HG02623 (cell line): Measurements from ENCODE around the gene TPK1.
"Not testable (repeated sequence)": the region's sequence is repeated elsewhere in the genome, so short reads cannot be mapped to it uniquely, and the experiment has no call there.

Experiments
- ATAC-seq: cut with Tn5 transposase; IDR thresholded peaks from one replicate; pipeline ENCODE4 v1.9.1; 2021; ENCODE audit warnings: moderate library complexity; ENCODE audit not compliant: unreplicated experiment

TPK1 gene

DNA sequence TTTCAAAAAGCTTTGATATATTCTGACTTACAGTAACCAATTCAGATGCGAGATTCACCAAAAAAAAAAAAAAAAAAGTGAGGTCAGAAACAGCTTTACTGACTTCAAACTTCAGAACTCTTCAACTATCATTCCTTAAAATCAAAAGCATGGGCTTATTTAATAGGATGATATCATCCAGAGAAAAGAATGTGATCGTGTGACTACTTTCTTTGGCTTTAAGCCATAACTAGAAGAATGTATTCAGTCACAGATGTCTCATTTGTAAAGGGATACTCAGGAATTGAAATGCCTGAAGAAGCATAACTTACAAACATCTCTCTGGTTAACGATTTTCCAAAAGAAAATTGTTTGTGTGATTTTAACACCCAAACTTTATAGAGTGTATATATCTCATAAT, 11.5 kb downstream of the TPK1 start:
- ATAC-seq = no peak

DNA sequence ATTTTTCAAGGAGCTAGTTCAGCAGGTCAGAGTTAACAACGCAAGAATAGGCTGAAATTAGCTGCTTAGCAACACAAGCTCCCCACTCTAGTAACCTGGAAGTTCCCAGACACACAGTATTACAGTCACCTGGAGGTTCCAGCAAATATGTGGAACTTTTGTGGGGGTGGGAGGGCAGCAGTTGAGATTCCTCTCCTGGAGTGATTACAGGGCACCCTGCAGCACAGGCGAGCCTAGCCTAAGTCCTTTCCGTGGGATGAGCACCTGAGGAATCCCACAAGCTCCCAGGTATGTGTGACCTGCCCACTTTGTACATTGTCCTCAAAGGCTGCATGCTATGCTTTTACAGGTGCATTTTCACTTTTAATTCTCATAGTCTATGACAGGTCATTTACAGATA, 13.6 kb downstream of the TPK1 start:
- ATAC-seq = no peak

DNA sequence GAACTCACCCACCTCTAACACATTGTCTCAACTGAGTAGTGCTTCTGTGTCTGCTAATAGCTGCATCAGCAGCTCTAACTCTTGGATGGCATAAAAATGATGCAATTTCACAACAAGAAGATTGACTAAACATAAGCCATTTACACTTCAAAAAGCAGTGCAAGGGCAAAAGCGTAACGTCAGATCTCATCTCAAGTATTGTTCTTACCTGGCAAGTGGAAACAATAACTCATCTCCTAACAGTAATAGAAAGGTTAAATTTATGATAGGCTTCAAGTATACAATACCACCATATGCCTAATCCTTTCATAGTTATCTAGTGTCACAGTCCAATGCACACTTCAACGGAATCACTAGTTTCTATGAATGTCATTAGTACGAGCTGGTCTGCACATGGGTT, 14.8 kb downstream of the TPK1 start:
- ATAC-seq = peak; percentile 38

DNA sequence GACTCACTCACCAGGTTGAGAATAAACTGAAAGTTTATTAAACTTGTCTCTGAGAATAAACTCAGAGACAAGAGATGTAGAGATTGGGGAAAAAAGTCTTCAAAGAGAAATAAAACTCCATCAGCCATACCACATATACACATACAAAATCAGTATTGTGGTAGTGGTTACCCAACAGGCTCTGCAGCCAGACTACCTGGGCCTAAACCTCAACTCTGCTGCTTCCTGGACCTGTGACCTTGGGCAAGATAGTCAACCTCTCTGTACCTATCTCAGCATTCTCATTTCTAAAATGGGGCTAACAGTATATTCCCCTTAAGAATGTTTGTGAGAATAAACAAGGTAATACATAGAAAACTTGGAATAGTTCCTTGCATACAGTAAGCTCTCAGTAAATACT, 15.3 kb downstream of the TPK1 start:
- no peak for ATAC-seq

DNA sequence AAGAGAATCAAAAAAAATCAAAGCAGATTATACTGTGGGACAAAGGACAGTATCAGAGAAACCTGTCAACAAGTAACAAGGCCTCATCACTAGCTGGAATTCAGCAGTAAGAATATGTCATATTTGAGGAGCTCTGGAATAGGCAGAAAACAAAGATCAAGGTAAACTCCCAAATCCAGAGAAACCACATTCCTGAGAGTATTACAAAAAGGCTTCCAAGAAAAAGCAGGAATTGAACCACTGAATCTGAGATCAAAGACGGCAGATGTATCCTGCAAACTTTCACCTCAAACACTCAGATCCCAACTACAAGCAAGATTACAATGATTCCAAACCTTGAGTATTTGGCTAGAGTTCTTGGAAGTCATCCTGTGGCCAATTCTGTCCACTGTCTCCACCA, 16.3 kb downstream of the TPK1 start:
- no peak for ATAC-seq

DNA sequence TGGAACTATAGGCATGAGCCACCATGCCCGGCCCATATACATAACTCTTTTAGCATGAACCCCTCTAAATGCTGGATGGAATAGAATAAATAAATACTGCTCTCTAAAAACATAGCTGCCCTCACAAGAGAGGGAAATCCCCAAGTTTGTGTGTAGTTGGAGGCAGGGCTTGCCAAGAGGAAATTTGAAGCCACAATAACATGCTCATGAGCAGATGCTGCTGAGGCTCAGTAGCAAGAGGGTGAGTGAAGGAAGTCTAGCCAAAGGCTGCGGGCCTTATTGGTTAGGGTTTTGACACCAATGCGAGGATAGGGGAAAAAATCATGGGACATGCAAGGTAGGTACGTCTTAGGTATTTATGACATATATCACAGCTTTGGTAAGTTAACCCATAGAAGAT, 17.3 kb downstream of the TPK1 start:
- ATAC-seq = peak; percentile 76

DNA sequence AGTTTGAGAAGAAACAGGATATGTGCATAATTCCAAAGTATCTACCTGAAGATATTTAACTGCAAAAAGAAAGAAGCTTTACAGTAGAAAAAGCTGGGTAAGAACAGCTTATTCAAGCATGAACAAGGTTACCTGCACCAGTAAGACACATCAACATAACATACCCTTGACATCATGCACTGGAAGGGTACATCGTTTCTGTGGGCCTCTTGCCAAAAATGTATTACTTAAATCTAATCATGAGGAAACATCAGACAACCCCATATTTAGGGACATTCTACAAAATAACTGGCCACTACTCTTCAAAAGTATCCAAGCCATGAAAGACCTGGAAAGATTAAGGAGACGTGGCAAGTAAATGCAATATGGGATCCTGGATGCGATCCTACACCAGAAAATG, 18.9 kb downstream of the TPK1 start:
- no peak for ATAC-seq

DNA sequence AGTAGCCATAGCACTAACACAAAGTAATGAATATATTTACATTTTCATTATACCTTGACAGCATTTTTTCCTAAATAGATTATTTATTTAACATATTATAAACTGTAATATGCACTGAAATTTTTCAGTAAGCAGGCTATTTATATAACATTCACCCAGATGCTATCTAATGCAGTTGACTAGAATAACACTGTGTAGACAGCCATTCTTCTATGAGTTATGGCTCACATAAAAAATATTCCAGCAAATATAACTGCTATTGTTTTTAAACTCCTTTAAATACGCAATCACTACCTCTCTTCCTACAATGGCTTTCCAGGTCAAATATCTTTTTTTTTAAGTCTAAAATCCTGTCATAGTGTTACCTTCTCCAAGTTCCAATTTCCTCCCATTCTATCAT, 21.6 kb downstream of the TPK1 start:
- no peak for ATAC-seq

DNA sequence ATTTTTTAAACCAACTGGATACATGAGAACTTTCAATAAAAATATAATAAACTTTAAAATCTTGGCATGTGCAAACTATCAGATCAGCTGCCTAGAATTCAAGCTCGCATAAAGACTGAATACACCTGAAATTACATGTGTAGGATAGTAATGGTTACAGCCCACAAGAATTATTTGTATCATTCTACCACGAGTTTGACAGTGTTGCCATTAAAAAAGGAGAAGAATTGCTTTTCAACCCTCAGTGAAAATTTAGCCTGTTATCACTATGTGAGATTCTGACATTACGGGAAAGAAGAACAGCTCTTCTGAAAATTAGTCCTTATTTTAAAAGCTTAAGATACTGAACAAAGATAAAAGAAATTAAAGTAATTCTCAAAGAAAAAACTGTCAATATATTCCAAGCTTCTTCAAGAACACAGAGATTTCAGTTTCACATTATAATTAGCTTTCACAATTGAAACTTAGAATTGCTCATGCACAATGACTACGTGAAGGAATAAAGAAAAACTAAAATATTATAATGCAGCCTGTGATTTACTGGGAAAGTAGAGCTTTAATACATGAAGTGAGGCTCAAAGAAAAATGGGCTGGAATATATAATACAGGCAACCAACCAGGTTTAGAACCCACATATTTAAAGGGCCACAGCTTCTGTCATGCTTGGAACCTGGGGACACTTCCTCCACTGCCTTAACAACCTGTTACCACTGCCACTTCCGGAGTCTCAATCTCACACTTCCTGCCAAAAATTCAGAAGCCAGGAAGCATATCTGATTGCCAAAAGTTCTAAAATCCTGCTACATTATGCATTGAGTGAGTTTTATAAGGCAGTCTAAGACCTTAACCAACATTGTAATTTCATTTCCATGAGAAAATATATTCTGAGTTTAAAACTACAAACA, 23.2 kb downstream of the TPK1 start:
- ATAC-seq = peak; percentile 97

DNA sequence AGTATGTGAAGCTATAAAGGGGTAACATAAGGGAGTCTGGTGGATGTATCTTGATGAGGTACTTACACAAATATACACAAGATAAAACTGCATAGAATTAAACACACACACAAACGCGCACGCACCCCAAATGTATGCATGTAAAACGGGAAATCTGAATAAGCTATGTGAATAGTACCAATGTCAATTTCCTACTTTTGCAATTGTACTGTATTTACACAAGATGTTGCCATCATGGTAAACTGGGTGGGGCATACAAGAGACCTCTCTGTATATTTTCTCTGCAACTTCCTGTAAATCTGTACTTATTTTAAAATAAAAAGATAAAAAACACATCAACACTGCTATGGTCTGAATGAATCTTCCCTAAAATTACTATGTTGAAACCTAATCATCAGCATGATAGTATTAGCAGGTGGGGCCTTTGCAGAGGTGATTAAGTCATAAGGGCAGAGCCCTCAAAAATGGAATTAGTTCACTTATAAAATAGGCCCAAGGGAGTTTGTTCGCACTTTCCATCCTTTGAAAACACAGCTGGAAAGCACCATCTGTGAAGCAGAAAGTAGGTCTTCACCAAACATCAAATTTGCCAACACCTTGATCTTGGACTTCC, 30.1 kb downstream of the TPK1 start:
- no peak for ATAC-seq

DNA sequence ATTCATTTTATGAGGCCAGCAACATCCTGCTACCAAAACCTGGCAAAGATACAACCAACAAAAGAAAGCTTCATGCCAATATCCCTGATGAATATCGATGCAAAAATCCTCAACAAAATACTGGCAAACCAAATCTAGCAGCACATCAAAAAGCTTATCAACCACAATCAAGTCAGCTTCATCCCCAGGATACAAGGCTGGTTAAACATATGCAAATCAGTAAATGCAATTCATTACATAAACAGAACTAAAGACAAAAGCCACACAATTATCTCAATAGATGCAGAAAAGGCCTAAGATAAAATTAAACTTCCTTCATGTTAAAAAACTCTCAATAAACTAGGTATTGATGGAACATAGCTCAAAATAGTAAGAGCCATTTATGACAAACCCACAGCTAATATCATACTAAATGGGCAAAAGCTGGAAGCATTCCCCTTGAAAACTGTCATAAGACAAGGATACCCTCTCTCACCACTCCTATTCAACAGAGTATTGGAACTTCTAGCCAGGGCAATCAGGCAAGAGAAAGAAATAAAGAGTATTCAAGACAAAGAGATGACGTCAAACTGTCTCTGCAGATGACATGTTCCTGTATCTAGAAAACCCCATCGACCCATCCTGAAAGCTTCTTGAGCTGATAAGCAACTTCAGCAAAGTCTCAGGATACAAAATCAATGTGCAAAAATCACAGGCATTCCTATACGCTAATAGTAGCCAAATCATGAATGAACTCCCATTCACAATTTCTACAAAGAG, 35.0 kb downstream of the TPK1 start:
- not testable (repeated sequence) for ATAC-seq

DNA sequence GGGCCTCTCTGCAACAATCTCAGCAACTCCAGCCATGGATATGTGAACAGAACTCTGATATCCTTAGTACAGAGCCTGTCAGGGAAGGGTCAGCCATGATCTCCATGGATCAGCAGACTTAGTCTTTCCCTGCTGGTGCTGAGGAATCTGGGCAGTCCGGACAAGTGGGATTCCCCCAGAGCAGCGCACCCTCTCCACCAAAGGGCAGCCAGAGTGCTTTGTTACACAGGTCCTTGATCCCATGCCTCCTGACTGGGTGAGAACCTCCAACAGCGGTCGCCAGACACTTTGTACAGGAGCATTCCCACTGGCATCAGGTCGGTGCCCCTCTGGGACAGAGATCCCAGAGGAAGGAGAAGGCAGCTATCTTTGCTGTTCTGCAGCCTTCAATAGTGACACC, 38.9 kb downstream of the TPK1 start:
- no peak for ATAC-seq

DNA sequence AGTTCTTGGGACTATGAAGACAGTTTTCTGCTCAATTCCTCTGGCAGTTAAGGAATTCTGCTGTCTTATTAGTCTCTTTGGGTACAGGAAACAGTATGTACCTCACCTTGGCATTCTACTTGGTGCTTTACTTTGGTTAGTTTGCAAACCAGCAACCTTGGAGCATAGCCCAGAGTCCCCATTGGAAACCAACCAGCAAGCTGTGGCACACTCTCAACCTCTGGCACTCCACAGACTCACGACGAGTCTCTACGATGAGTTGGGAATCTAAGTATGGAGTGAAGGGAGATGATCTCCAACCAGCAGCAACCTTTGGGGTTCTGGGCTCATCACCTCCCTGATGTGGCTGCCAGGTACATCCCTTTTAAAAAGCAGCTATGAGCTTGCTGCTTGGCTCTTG, 43.8 kb downstream of the TPK1 start:
- no peak for ATAC-seq

DNA sequence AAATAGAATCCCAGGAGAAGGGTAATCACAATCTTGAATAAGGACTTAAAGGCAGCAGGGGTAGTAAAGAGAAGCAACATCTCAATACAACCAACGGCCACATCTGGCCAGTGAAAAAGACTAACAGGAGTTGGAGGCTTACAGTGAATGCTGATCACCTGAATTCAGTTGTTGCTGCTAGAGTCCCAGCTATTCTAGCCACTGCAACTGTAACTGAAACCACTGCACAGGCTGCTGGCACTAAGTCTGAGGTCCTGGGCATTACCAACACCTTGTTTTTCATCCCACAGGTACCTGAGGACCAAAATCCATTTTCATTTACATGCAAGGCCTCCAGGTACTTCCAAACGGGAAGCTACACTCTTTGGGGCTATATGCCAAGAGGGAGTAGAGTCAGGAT, 44.4 kb downstream of the TPK1 start:
- ATAC-seq = no peak

DNA sequence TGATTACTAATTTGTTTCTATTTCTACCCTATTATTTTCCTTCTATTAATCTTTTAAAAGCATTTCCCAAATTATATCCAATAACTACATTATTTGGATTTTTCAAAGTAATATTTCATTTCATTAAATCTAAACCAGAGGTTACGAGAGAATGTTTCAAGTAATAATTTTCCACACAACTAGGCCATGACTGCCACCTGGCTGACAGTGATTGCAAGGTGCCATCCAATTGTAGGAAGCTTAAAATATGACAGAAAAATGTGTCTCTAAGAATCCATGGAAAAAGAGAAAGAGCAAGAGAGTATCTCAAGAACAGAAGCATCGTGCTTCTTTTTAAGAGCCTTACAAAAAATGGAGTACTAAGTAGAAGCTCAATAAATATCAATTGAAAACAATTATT, 48.7 kb downstream of the TPK1 start:
- no peak for ATAC-seq

DNA sequence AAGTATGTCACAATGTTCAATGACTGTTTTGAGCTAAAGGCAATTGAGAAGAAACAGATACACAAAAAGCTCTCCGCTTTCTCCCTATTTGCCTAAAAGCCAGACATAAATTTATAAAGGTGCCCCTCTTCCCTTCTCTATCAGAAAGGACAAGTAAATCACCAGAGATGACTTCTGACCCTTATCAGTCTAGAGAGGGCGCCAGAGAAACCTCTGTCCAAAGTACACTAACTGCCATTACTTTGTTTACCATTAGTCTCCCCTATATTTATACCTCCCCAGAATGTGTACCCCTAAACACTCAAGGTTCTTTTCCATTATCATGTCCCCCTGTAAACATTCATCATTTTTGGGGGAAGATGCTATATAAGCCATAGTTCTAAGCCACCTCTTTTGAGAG, 49.3 kb downstream of the TPK1 start:
- ATAC-seq = peak; percentile 57

DNA sequence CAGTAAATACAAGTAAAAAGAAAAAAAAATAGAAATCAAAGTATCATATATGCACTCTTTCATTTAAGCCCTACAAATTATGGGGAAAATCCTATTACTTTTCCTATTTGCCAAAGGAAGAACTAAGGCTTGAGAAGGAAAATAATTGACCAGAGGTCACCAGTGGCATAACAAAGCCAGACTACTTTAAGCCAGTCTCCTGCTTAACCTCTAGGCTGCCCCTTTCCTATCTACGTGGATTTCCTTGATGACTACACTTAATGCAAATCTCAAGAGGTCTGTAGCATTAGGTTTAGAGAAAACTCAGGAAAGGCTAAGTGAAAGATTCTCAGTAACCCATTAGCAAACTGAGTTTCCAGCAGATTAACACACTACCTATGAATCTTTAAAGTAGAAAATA, 49.8 kb downstream of the TPK1 start:
- ATAC-seq = peak; percentile 5

DNA sequence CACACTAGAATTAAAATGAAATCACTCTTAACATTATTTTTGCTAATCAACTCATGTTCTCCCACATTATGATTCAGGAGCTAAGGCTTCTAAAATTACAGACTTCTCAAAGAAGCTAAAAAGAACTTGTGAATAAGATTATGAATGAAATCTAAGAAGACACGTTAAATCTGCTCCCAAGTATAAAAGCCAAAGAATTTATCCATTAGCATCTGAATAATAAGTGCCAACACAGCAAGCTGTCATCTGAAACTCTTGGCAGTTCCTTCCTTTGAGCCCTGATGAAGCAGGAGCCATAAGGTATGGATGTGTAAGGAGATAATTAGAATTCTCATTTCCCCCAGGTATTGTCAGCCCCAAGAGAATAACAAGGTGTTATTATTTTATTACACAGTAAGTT, 50.3 kb downstream of the TPK1 start:
- ATAC-seq = no peak

DNA sequence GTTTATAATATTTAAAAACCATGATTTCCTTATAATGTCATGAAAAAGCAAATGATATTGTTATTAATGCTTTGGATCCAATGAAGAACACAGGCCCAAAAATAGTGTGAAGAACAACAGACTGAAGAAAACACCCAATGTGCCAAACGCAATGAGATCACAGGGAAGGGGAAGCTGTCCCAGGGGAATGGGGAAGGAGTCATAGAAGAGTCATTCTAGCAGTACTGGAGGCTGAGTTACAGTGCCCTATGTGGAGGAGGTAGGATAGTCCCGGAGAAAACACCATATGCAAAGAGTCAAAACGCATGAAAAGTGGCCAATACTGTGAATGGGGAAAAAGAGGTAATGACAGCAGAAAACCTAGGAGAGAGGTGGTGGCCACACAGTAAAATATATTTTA, 50.9 kb downstream of the TPK1 start:
- no peak for ATAC-seq

DNA sequence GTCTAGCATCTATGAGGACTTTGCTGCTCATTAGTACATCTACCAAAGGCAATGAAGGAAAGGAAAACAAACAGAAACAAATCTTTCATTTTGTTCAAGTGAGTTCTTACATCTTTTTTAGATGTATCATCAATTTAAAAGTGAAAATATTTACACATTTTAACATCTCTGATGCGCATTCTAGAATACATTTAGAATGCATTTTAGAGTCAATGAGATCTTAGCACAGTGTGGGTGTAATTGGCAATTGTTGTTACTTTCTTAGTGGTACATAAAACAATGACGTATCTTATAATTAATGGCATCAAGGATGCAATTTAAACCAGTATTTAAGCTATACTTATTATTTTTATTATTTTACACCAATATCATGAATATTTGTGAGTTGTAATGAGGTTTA, 51.4 kb downstream of the TPK1 start:
- ATAC-seq = no peak

DNA sequence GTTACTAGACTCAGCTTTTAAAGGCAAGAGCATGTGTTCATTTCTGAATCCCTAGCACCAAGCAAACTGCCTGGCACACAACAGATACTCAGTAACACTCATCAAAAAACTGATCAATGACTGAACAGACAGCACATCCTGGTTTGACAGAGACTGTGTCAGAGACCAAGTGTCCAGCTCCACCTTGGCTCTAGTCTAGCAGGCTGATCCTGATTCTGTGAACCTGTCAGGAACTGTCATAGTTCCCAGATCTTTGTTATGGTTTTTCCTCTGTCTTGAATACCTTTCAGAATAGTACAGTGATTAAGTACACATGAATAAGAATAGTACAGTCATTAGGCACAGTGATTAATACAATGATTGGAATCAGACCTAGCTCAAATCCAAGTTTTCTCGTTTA, 53.0 kb downstream of the TPK1 start:
- ATAC-seq = no peak

DNA sequence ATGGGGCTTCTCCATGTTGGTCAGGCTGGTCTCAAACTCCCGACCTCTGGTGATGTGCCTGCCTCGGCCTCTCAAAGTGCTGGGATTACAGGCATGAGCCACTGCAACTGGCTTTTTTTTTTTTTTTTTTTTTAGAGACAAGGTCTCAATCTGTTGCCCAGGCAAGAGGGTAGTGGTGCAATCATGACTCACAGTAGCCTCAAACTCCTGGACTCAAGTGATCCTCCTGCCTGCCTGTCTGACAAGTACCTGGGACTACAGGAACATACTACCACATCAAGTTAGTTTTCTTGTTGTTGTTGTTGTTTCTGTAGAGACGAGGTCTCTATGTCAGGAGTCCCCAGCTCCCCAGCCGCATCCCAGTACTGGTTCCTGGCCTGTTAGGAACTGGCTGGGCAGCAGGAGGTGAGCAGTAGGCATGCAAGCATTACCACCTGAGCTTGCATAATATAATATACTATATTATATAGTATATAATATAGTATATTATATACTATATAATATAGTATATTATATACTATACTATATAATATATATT, 55.7 kb downstream of the TPK1 start:
- ATAC-seq = no peak
